Caco-2 (cell line): ENCODE results near the gene ZNF154. TPM values are rescaled to one million over a fixed set of nuclear protein-coding genes. Genes with fewer than 3 reads are reported as not detected.

Experiments used
- BruUV-seq: library from RNA; stranded (reverse); fragments of 400-500 nt; replicated peaks from 2 replicates; lab custom pipeline; 2021; lab: Mats Ljungman, UMichigan
- CTCF ChIA-PET: fragments of 300-600 bp; sonication (Branson Sonifier 250); formaldehyde crosslinking; loops from one replicate; lab custom pipeline; 2022; ENCODE audit warnings: antibody characterized with exemption; lab: Charles Lee
- POLR2A ChIA-PET: fragments of 300-600 bp; sonication (Branson Sonifier 250); formaldehyde crosslinking; loops from one replicate; lab custom pipeline; 2022; ENCODE audit warnings: antibody characterized with exemption; lab: Charles Lee
- DNase-seq, 2 experiments: peaks; one replicate each; pipeline versions ENCODE4 v3.0.0 to v3.0.0-alpha.2; 2020 to 2022
- H3K27me3 ChIP-seq: replicated peaks from 2 replicates; pipeline ENCODE4 v1.6.0; 2011; ENCODE audit warnings: low read length; ENCODE audit not compliant: control insufficient read depth, insufficient read depth
- H3K36me3 ChIP-seq: 2 replicates; pipeline ENCODE4 v1.5.1; 2011; ENCODE audit warnings: low read length; ENCODE audit not compliant: control insufficient read depth, insufficient read depth
- H3K4me1 ChIP-seq: fragments of 250-450 bp; sonication (Bioruptor Pico); 2 replicates; pipeline ENCODE4 v1.5.1; 2020; ENCODE audit warnings: mild to moderate bottlenecking
- H3K4me3 ChIP-seq: 2 replicates; pipeline ENCODE4 v1.5.1; 2011; ENCODE audit warnings: low read depth, mild to moderate bottlenecking, control low read depth, low read length
- H3K9me3 ChIP-seq: fragments of 250-450 bp; sonication (Bioruptor Pico); 2 replicates; pipeline ENCODE4 v1.5.1; 2020; ENCODE audit warnings: mild to moderate bottlenecking, moderate library complexity
- H3K27ac Mint-ChIP-seq: one replicate; pipeline ENCODE4 v1.8.0; 2022; ENCODE audit warnings: mixed read lengths; ENCODE audit not compliant: unreplicated experiment
- H3K27me3 Mint-ChIP-seq: one replicate; pipeline ENCODE4 v1.8.0; 2022; ENCODE audit warnings: mixed read lengths; ENCODE audit not compliant: insufficient read depth, unreplicated experiment
- H3K36me3 Mint-ChIP-seq: one replicate; pipeline ENCODE4 v1.8.0; 2022; ENCODE audit warnings: mild to moderate bottlenecking, mixed read lengths; ENCODE audit not compliant: insufficient read depth, unreplicated experiment
- H3K4me1 Mint-ChIP-seq: one replicate; pipeline ENCODE4 v1.8.0; 2022; ENCODE audit warnings: low read depth, mixed read lengths; ENCODE audit not compliant: unreplicated experiment
- H3K4me3 Mint-ChIP-seq: one replicate; pipeline ENCODE4 v1.8.0; 2022; ENCODE audit warnings: mild to moderate bottlenecking, moderate library complexity, mixed read lengths; ENCODE audit not compliant: unreplicated experiment
- H3K9me3 Mint-ChIP-seq: one replicate; pipeline ENCODE4 v1.8.0; 2022; ENCODE audit warnings: mixed read lengths; ENCODE audit not compliant: unreplicated experiment
- intact Hi-C: fragments of 100-400 bp; cut with micrococcal nuclease; formaldehyde crosslinking; loops from one replicate; pipeline ENCODE4 v1.10.0; 2022; ENCODE audit not compliant: unreplicated experiment
- total RNA-seq: library from RNA; stranded (reverse); gene quantifications from 2 replicates; pipeline ENCODE4 v1.2.3, GENCODE V29; 2022
- TF ChIP-seq, protein P1 (sequence below), 2 experiments: fragments of 200-600 bp in 1 of 2; IDR thresholded peaks; 1 replicate in 1 of 2; 2 replicates in 1 of 2; pipeline versions ENCODE4 v1.5.1 to v1.8.0; 2011 to 2022; ENCODE audit warnings: antibody characterized with exemption in 1 of 2, control low read depth in 1 of 2, inconsistent platforms in 1 of 2, low read depth in 1 of 2, low read length in 1 of 2, mild to moderate bottlenecking in 1 of 2, moderate library complexity in 1 of 2; ENCODE audit not compliant: insufficient read depth in 1 of 2, severe bottlenecking in 1 of 2, unreplicated experiment in 1 of 2

ZNF154 gene
- total RNA-seq, 1 experiment from 2014 or later: not detected

DNA sequence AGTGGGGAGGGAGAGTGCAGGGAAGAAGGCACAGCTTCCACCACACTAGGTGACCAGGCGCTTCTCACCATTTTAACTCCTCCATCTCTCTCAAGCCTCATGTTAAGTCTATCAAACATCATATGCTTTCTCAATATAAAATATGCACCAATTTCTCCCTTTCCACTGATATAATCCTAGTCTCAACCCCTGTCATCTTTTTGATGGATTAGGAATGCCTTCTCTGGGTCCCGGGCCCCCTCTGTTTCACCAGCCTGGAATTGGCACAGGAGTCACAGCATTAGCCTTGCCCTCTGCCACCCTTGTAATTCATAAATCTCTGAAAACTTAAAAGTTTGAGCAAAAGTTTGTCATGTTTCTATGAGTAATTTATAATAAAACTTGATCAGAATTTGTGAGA, 40.4 kb downstream of the ZNF154 start, which contains the start of gene ZSCAN4:
Gene ZSCAN4, plus strand, starts transcription at position 301 of the 400 bp plus-strand sequence. CDS start 7,211 bp downstream, outside the sequence.
- Mint-ChIP-seq H3K27ac (no peak within 1 kb of the TSS), H3K4me1 (no peaks in the 10 kb centered on the region), H3K4me3 (no peak within 1 kb of the TSS), H3K27me3 (peaks cover 5% of the 10 kb centered on the region), H3K36me3 (no peaks in the 10 kb centered on the region), H3K9me3 (no peaks in the 10 kb centered on the region)
- H3K36me3 ChIP-seq: no peaks in the 10 kb centered on the region
- H3K27me3 ChIP-seq: no peaks in the 10 kb centered on the region
- no peaks in the 10 kb centered on the region for H3K9me3 ChIP-seq
- BruUV-seq: no TSS peak
- ChIA-PET CTCF (no interaction called here), POLR2A (no interaction called here)
- intact Hi-C loops: no loop called here
- TF ChIP-seq, protein P1, sequence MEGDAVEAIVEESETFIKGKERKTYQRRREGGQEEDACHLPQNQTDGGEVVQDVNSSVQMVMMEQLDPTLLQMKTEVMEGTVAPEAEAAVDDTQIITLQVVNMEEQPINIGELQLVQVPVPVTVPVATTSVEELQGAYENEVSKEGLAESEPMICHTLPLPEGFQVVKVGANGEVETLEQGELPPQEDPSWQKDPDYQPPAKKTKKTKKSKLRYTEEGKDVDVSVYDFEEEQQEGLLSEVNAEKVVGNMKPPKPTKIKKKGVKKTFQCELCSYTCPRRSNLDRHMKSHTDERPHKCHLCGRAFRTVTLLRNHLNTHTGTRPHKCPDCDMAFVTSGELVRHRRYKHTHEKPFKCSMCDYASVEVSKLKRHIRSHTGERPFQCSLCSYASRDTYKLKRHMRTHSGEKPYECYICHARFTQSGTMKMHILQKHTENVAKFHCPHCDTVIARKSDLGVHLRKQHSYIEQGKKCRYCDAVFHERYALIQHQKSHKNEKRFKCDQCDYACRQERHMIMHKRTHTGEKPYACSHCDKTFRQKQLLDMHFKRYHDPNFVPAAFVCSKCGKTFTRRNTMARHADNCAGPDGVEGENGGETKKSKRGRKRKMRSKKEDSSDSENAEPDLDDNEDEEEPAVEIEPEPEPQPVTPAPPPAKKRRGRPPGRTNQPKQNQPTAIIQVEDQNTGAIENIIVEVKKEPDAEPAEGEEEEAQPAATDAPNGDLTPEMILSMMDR (IDR thresholded peaks at IDR 0.05; ENCODE audit: insufficient read depth in 1 of 2, low read depth in 1 of 2, low read length in 1 of 2, severe bottlenecking in 1 of 2, unreplicated experiment in 1 of 2): no peak
- no peak within 1 kb of the TSS for H3K4me3 ChIP-seq
- DNase-seq: no peak
- no peaks in the 10 kb centered on the region for H3K4me1 ChIP-seq

DNA sequence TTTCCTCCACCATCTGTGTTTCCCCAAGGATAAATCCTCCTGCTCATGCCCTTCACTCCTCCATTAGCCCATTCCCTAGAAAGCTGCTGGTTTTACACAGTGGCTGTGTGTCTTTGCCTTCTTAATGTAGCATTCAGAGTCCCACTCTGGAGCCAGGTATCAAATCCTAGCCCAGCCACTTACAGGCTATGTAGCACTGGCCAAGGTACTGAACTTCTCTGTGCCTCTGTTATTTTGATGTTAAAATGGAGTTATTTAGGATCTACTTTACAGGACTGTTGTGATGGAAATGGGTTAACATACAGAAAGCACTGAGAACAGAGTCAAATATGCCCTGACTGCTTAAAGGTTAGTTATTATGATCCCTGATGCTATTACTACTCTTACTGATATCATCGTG, 41.8 kb downstream of the ZNF154 start:
- no peaks in the 10 kb centered on the region for H3K36me3 Mint-ChIP-seq
- H3K9me3 Mint-ChIP-seq: no peaks in the 10 kb centered on the region
- ChIA-PET CTCF (interaction anchor here (1.0 kb wide), 1 partner anchor 14 kb away, joined by 3 read pairs; the partner anchor contains the start of gene ZNF551), POLR2A (no interaction called here)
- H3K27me3 ChIP-seq: no peaks in the 10 kb centered on the region
- no peaks in the 10 kb centered on the region for H3K4me1 ChIP-seq
- no peak overlapping the region for H3K4me3 Mint-ChIP-seq
- no peaks in the 10 kb centered on the region for H3K9me3 ChIP-seq
- no peak overlapping the region for H3K27ac Mint-ChIP-seq
- intact Hi-C loops: no loop called here
- no TSS peak for BruUV-seq
- H3K36me3 ChIP-seq: no peaks in the 10 kb centered on the region
- H3K4me3 ChIP-seq: no peak overlapping the region
- TF ChIP-seq, protein P1 (IDR thresholded peaks at IDR 0.05; ENCODE audit: insufficient read depth in 1 of 2, low read depth in 1 of 2, low read length in 1 of 2, severe bottlenecking in 1 of 2, unreplicated experiment in 1 of 2): no peak
- DNase-seq: no peak
- no peaks in the 10 kb centered on the region for H3K4me1 Mint-ChIP-seq
- peaks cover 5% of the 10 kb centered on the region for H3K27me3 Mint-ChIP-seq

DNA sequence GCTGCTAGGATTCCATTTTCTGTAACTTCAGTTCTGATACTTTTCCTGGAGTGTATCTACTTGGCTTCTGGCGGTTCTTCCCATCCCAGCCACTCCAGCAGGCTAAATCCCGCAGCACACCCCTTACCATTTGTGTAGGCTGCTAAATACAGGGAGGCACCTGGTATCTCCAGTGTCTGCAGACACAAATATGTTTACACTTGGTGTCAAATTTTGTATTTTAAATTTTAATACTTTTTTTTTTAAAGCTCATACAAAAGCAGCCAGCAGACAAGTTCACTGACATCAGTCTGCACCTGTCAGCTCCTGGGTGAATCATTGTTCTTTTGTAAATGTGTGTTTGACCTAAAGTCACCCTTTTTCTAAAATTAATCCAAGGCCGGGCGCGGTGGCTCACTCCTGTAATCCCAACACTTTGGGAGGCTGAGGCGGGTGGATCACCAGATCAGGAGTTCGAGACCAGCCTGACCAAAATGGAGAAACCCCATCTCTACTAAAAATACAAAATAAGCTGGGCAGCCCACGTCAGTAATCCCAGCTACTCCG, 43.7 kb downstream of the ZNF154 start:
- no peak for DNase-seq
- H3K36me3 ChIP-seq: no peaks in the 10 kb centered on the region
- H3K4me3 Mint-ChIP-seq: peak overlapping the region; percentile 77
- ChIA-PET POLR2A (no interaction called here), CTCF (interaction anchor here (1.4 kb wide), 1 partner anchor 17 kb away, joined by 6 read pairs; the partner anchor contains the start of gene ZNF551)
- H3K36me3 Mint-ChIP-seq: no peaks in the 10 kb centered on the region
- no peaks in the 10 kb centered on the region for H3K4me1 Mint-ChIP-seq
- H3K4me1 ChIP-seq: no peaks in the 10 kb centered on the region
- H3K27me3 Mint-ChIP-seq: peaks cover 4% of the 10 kb centered on the region
- no peak overlapping the region for H3K27ac Mint-ChIP-seq
- H3K4me3 ChIP-seq: no peak overlapping the region
- H3K9me3 ChIP-seq: no peaks in the 10 kb centered on the region; the same call in 1 of the 2 replicates
- intact Hi-C loops: no loop called here
- H3K9me3 Mint-ChIP-seq: no peaks in the 10 kb centered on the region
- BruUV-seq: no TSS peak
- TF ChIP-seq, protein P1 (IDR thresholded peaks at IDR 0.05; ENCODE audit: insufficient read depth in 1 of 2, low read depth in 1 of 2, low read length in 1 of 2, severe bottlenecking in 1 of 2, unreplicated experiment in 1 of 2): no peak
- no peaks in the 10 kb centered on the region for H3K27me3 ChIP-seq
